ENCODE measurements around the gene PNPLA6. TPM values are rescaled to one million over a fixed set of nuclear protein-coding genes. Genes with fewer than 3 reads are reported as not detected.

PNPLA6 gene
- total RNA-seq, 1 experiment from 2014 or later: 38.0 TPM

- in situ Hi-C loops (cut with HindIII; ENCODE audit: low pct_unique_long_range_greater_than_20kb, low sequenced_read_pairs): no loop called here
Observed at GRCh38 chr19:7545904-7546303, 10.4 kb downstream of the PNPLA6 start.

GRCh38 chr19:7547159-7547558, 11.6 kb downstream of the PNPLA6 start:
- DNase-seq (ENCODE audit: low read depth): no peak

More at GRCh38 chr19:7545904-7546303, 10.4 kb downstream of the PNPLA6 start:
- DNase-seq (ENCODE audit: low read depth): no peak

GRCh38 chr19:7549429-7550148, 14.1 kb downstream of the PNPLA6 start:
- in situ Hi-C loops (cut with HindIII; ENCODE audit: low pct_unique_long_range_greater_than_20kb, low sequenced_read_pairs): no loop called here

More at GRCh38 chr19:7547159-7547558, 11.6 kb downstream of the PNPLA6 start:
- in situ Hi-C loops (cut with HindIII; ENCODE audit: low pct_unique_long_range_greater_than_20kb, low sequenced_read_pairs): no loop called here

GRCh38 chr19:7550169-7550770, 14.8 kb downstream of the PNPLA6 start:
- no peak for DNase-seq (ENCODE audit: low read depth)
- in situ Hi-C loops (cut with HindIII; ENCODE audit: low pct_unique_long_range_greater_than_20kb, low sequenced_read_pairs): no loop called here

More at GRCh38 chr19:7549429-7550148, 14.1 kb downstream of the PNPLA6 start:
- no peak for DNase-seq (ENCODE audit: low read depth)

DNA sequence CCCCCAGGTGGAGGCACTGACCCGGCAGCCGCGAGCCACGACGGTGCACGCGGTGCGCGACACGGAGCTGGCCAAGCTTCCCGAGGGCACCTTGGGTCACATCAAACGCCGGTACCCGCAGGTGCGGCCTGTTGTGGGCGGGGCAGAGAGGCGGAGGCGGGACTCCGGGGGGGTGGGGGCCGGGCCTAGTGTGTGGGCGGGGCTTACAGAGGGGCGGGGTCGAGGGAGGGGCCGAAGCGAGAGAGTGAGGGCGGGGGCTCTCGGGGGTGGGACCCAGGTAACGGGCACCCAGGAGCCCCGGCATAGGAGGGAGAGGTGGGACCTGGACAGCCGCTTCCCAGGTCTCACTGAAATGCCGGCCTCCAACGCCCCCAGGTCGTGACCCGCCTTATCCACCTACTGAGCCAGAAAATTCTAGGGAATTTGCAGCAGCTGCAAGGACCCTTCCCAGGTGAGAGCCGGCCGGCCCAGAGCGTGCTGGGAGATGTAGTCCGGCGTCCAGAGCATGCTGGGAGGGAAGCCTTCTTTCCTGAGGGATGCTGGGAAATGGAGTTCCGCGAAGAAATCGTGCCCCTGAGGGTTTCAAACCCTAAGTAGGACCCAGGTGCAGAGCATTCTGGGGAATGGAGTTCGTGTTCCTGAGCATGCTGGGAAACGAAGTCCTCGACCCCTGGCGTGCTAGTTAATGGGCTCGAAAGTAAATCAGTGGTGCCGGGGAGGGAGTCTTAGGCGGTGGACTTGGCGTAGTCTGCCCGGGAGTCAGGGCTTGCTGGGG, 15.7 kb downstream of the PNPLA6 start:
- no peak for DNase-seq (ENCODE audit: low read depth)
- in situ Hi-C loops (cut with HindIII; ENCODE audit: low pct_unique_long_range_greater_than_20kb, low sequenced_read_pairs): no loop called here

- in situ Hi-C loops (cut with HindIII; ENCODE audit: low pct_unique_long_range_greater_than_20kb, low sequenced_read_pairs): no loop called here
Observed at GRCh38 chr19:7552781-7553180, 17.3 kb downstream of the PNPLA6 start.

GRCh38 chr19:7554565-7554964, 19.0 kb downstream of the PNPLA6 start:
- DNase-seq (ENCODE audit: low read depth): no peak
- in situ Hi-C loops (cut with HindIII; ENCODE audit: low pct_unique_long_range_greater_than_20kb, low sequenced_read_pairs): no loop called here

More at GRCh38 chr19:7552781-7553180, 17.3 kb downstream of the PNPLA6 start:
- no peak for DNase-seq (ENCODE audit: low read depth)

GRCh38 chr19:7554990-7555864, 19.7 kb downstream of the PNPLA6 start:
- in situ Hi-C loops (cut with HindIII; ENCODE audit: low pct_unique_long_range_greater_than_20kb, low sequenced_read_pairs): no loop called here
- DNase-seq (ENCODE audit: low read depth): no peak

DNA sequence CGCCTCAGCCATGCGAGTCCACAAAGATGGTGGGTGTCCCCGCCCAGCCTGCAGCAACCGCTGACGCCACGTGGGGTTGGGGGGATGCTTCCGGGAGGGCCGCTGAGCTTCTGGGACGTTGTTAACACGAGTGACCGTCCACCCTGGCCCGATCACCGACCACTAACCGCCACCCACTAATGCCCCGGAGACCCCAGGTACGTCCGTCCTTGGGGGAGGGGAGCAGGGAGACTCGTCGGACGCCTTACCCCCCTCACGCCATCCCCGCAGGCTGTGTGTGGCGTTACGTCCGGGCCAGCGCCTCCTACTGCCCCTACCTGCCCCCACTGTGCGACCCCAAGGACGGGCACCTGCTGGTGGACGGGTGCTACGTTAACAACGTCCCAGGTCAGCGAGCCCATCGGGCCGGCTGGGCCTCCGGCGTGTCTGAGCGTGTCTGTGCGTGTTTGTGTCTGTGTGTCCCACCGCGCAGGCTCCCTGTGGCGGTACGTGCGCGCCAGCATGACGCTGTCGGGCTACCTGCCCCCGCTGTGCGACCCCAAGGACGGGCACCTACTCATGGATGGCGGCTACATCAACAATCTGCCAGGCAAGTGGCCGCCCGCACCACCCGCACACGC, 21.3 kb downstream of the PNPLA6 start:
- DNase-seq (ENCODE audit: low read depth): no peak
- in situ Hi-C loops (cut with HindIII; ENCODE audit: low pct_unique_long_range_greater_than_20kb, low sequenced_read_pairs): no loop called here

- in situ Hi-C loops (cut with HindIII; ENCODE audit: low pct_unique_long_range_greater_than_20kb, low sequenced_read_pairs): no loop called here
Observed at GRCh38 chr19:7558667-7559066, 23.1 kb downstream of the PNPLA6 start.

GRCh38 chr19:7559102-7559501, 23.6 kb downstream of the PNPLA6 start:
- no peak for DNase-seq (ENCODE audit: low read depth)

More at GRCh38 chr19:7558667-7559066, 23.1 kb downstream of the PNPLA6 start:
- no peak for DNase-seq (ENCODE audit: low read depth)

DNA sequence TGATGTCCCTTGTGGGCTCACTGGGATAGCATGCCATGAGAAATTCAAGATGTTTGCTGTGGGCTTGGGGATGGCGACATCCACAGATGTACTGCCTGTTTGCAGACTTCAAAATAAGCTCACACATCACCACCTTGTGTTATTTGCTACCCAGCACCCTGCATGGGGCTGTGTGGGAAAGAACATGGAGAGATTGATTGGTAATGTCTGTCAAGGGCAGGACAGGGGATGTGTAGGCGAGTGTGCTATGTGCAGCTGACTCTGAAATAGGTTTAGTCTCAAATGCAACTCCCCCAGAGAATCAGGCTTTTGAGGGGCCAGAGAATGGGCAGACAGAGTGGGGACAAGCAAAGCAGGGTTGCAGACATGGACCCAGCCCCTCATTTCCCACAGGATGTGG, 24.7 kb downstream of the PNPLA6 start:
- DNase-seq (ENCODE audit: low read depth): no peak
- in situ Hi-C loops (cut with HindIII; ENCODE audit: low pct_unique_long_range_greater_than_20kb, low sequenced_read_pairs): no loop called here

More at GRCh38 chr19:7559102-7559501, 23.6 kb downstream of the PNPLA6 start:
- in situ Hi-C loops (cut with HindIII; ENCODE audit: low pct_unique_long_range_greater_than_20kb, low sequenced_read_pairs): no loop called here

- in situ Hi-C loops (cut with HindIII; ENCODE audit: low pct_unique_long_range_greater_than_20kb, low sequenced_read_pairs): no loop called here
- no peak for DNase-seq (ENCODE audit: low read depth)
Observed at GRCh38 chr19:7561325-7561724, 25.8 kb downstream of the PNPLA6 start.

- in situ Hi-C loops (cut with HindIII; ENCODE audit: low pct_unique_long_range_greater_than_20kb, low sequenced_read_pairs): no loop called here
- DNase-seq (ENCODE audit: low read depth): no peak
Observed at GRCh38 chr19:7562646-7563393, 27.3 kb downstream of the PNPLA6 start.

DNA sequence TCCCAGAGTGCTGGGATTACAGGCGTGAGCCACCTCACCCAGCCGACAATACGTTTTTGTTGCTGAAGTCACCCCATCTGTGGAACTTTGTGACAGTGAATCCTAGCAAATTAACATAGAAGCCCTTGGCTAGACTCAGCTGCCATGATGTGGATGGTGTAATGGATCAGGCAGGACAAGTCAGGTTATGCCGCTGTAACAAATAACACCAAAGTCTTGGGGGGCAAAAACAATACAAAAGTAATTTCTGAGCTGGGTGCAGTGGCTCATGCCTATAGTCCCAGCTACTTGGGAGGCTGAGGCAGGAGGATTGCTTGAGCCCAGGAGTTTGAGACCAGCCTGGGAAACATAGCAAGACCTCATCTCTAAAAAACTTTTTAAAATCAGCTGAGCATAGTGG, 29.3 kb downstream of the PNPLA6 start:
- in situ Hi-C loops (cut with HindIII; ENCODE audit: low pct_unique_long_range_greater_than_20kb, low sequenced_read_pairs): no loop called here
- no peak for DNase-seq (ENCODE audit: low read depth)

- in situ Hi-C loops (cut with HindIII; ENCODE audit: low pct_unique_long_range_greater_than_20kb, low sequenced_read_pairs): no loop called here
- no peak for DNase-seq (ENCODE audit: low read depth)
Observed at GRCh38 chr19:7565332-7565731, 29.8 kb downstream of the PNPLA6 start.

DNA sequence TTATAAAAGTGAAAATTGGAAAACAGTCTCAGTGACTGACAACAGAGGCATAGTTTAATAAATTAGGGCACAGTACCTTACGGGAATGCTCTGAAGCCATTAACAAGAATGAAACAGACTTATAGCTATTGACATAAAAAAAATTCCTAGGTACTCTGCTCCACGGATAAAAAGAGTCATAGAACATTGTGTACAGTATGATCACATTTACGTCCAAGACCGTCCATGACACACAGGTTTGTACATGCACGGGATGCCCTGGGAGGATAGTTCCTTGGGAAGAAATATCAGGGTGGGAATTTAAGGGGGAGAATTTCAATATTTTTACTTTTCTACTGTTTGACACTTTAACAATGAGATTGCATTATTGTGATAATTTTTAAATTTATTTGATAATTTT, 35.2 kb downstream of the PNPLA6 start:
- DNase-seq (ENCODE audit: low read depth): no peak
- in situ Hi-C loops (cut with HindIII; ENCODE audit: low pct_unique_long_range_greater_than_20kb, low sequenced_read_pairs): no loop called here
